Transverse colon (tissue), 4 donors: ENCODE data around the gene GARS1. TPM values are rescaled to one million over a fixed set of nuclear protein-coding genes. Genes with fewer than 3 reads are reported as not detected.

ENCODE experiments used
- DNase-seq: peaks from one replicate; pipeline ENCODE4 v3.0.0-alpha.2; 2019
- H3K27ac ChIP-seq, 4 donors: fragments of 200-600 bp; sonication (generic); 2 replicates each; pipeline ENCODE4 v1.5.1; 2016 to 2018; ENCODE audit warnings: inconsistent platforms in 4 of 4
- H3K27me3 ChIP-seq: fragments of 200-600 bp; sonication (generic); 2 replicates; pipeline ENCODE4 v1.5.1; 2017; ENCODE audit warnings: inconsistent platforms
- H3K36me3 ChIP-seq, 4 donors: fragments of 200-600 bp; sonication (generic); 2 replicates each; pipeline ENCODE4 v1.5.1; 2017 to 2019; ENCODE audit warnings: inconsistent platforms in 4 of 4
- H3K4me1 ChIP-seq, 4 donors: fragments of 200-600 bp; sonication (generic); 2 replicates each; pipeline ENCODE4 v1.5.1; 2017 to 2020; ENCODE audit warnings: inconsistent platforms in 4 of 4
- H3K4me3 ChIP-seq, 4 donors: fragments of 200-600 bp; sonication (generic); 1 replicate in 1 of 4; 2 replicates in 3 of 4; pipeline versions ENCODE4 v1.5.1 to v1.6.1; 2017 to 2019; ENCODE audit warnings: inconsistent platforms in 4 of 4
- H3K9me3 ChIP-seq, 2 donors: fragments of 200-600 bp; sonication (generic); 2 replicates each; pipeline ENCODE4 v1.5.1; 2017 to 2019; ENCODE audit warnings: inconsistent platforms in 2 of 2
- EP300 ChIP-seq: sonication (generic); formaldehyde crosslinking; IDR thresholded peaks from one replicate; pipeline ENCODE4 v1.6.1; 2017; ENCODE audit warnings: antibody characterized with exemption, low read depth
- POLR2A ChIP-seq: fragments of 450-650 bp; IDR thresholded peaks from one replicate; pipeline ENCODE4 v1.6.1; 2016; ENCODE audit warnings: antibody characterized with exemption, mild to moderate bottlenecking, moderate library complexity
- POLR2AphosphoS5 ChIP-seq, 3 donors: sonication (generic); formaldehyde crosslinking; IDR thresholded peaks; one replicate each; pipeline ENCODE4 v1.6.1; 2016; ENCODE audit warnings: antibody characterized with exemption in 3 of 3
- WGBS, 2 donors: methylation state at CpG; one replicate each; pipeline ENCODE4 v1.1.5; 2018; ENCODE audit warnings: low coverage in 1 of 2; 5-methylcytosine and 5-hydroxymethylcytosine counted together
- in situ Hi-C, 4 donors: fragments of 200-750 bp; cut with MboI; loops; one replicate each; pipeline versions ENCODE4 v1.15.0 to v1.15.1; 2017; ENCODE audit warnings: low sequenced_read_pairs in 3 of 4, low pct_ligation_motif_present in 1 of 4, low pct_unique_long_range_greater_than_20kb in 1 of 4
- intact Hi-C: fragments of 100-400 bp; cut with DNase I; formaldehyde crosslinking; loops from one replicate; pipeline ENCODE4 v1.15.1; 2023; ENCODE audit warnings: low total_unique reads
- total RNA-seq, 4 donors: library from RNA; depleted of rRNA; stranded (reverse); fragments of >200 nt; gene quantifications; one replicate each; pipeline ENCODE4 v1.1.0, GENCODE V29; 2016
- TF ChIP-seq, protein P1 (sequence below), 5 experiments: fragments of 200-600 bp in 3 of 5; fragments of 450-650 bp in 2 of 5; sonication (generic) in 3 of 5; IDR thresholded peaks; 1 replicate in 2 of 5; 2 replicates in 3 of 5; pipeline ENCODE4 v1.5.1; 2016 to 2017; ENCODE audit warnings: antibody characterized with exemption in 5 of 5, inconsistent platforms in 3 of 5, mild to moderate bottlenecking in 2 of 5, moderate library complexity in 1 of 5

The GARS1 gene
- 10 to 100 TPM; 20.6 to 69.4 (median 34.5) TPM for total RNA-seq

- Histone ChIP-seq H3K9me3 (no peaks in the 10 kb centered on the region), H3K27me3 (no peaks in the 10 kb centered on the region), H3K27ac (peak within 1 kb of the TSS; percentile 92 to 97 (median 94)), H3K4me3 (peak within 1 kb of the TSS; percentile 73 to 99 (median 82)), H3K36me3 (peaks cover 0 to 8% (median under 1%) of the 10 kb centered on the region in 4 donors), H3K4me1 (peaks cover 6 to 30% (median 27%) of the 10 kb centered on the region in 4 donors)
- TF ChIP-seq POLR2A (peak; percentile 92), POLR2AphosphoS5 (IDR thresholded peaks at IDR 0.05) (peak; percentile 90 to 96 (median 95)), EP300 (no peak)
- TF ChIP-seq, protein P1, sequence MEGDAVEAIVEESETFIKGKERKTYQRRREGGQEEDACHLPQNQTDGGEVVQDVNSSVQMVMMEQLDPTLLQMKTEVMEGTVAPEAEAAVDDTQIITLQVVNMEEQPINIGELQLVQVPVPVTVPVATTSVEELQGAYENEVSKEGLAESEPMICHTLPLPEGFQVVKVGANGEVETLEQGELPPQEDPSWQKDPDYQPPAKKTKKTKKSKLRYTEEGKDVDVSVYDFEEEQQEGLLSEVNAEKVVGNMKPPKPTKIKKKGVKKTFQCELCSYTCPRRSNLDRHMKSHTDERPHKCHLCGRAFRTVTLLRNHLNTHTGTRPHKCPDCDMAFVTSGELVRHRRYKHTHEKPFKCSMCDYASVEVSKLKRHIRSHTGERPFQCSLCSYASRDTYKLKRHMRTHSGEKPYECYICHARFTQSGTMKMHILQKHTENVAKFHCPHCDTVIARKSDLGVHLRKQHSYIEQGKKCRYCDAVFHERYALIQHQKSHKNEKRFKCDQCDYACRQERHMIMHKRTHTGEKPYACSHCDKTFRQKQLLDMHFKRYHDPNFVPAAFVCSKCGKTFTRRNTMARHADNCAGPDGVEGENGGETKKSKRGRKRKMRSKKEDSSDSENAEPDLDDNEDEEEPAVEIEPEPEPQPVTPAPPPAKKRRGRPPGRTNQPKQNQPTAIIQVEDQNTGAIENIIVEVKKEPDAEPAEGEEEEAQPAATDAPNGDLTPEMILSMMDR (IDR thresholded peaks at IDR 0.05), result no peak
- intact Hi-C loops (no loop called here), in situ Hi-C loops (no loop called here)
- WGBS, 2 donors, result 0 to 1% methylated on average over 12 to 57 of the region's 84 CpGs
- DNase-seq, result peak; percentile 91
These were observed at the start of gene GARS1 for GRCh38 chr7:30594540-30595435. GARS1 (plus strand) TSS chr7:30594878; CDS start chr7:30594922, 44 bp downstream.

- peaks cover 2 to 4% (median 3%) of the 10 kb centered on the region in 4 donors for H3K4me1 ChIP-seq
- H3K4me3 ChIP-seq, result no peak overlapping the region
- intact Hi-C loops, result no loop called here
- 69 to 75% methylated on average over 2 to 5 of the region's 5 CpGs for WGBS, 2 donors
- in situ Hi-C loops, result no loop called here
- H3K27ac ChIP-seq, result no peak overlapping the region
- no peaks in the 10 kb centered on the region for H3K27me3 ChIP-seq
- TF ChIP-seq POLR2AphosphoS5 (IDR thresholded peaks at IDR 0.05) (no peak), EP300 (no peak), POLR2A (no peak)
- TF ChIP-seq, protein P1 (IDR thresholded peaks at IDR 0.05), result no peak
- no peak for DNase-seq
- no peaks in the 10 kb centered on the region for H3K9me3 ChIP-seq
- H3K36me3 ChIP-seq, result no peaks in the 10 kb centered on the region
These were observed 48.7 kb upstream of the GARS1 start for GRCh38 chr7:30545791-30546555.

- no peak for TF ChIP-seq POLR2AphosphoS5 (IDR thresholded peaks at IDR 0.05)
- TF ChIP-seq, protein P1 (IDR thresholded peaks at IDR 0.05), result no peak
- TF ChIP-seq EP300, result no peak
- TF ChIP-seq POLR2A, result no peak
- in situ Hi-C loops, result no loop called here
- Histone ChIP-seq H3K4me1 (peaks cover 2 to 9% (median 4%) of the 10 kb centered on the region in 4 donors), H3K27ac (no peak overlapping the region), H3K27me3 (no peaks in the 10 kb centered on the region), H3K9me3 (no peaks in the 10 kb centered on the region), H3K36me3 (no peaks in the 10 kb centered on the region), H3K4me3 (no peak overlapping the region)
- 91% methylated on average over 4 of the region's 4 CpGs; no CpG with 5 or more reads in 1 of the 2 donors for WGBS, 2 donors
- intact Hi-C loops, result no loop called here
- no peak for DNase-seq
These were observed 48.1 kb upstream of the GARS1 start for GRCh38 chr7:30546596-30546995.

GRCh38 chr7:30548845-30549244, 45.8 kb upstream of the GARS1 start:
- Histone ChIP-seq H3K27me3 (no peaks in the 10 kb centered on the region), H3K4me1 (peaks cover 2 to 9% (median 4%) of the 10 kb centered on the region in 4 donors), H3K27ac (no peak overlapping the region), H3K36me3 (no peaks in the 10 kb centered on the region), H3K9me3 (no peaks in the 10 kb centered on the region), H3K4me3 (no peak overlapping the region)
- DNase-seq, result peak; percentile 71
- TF ChIP-seq, protein P1 (IDR thresholded peaks at IDR 0.05), result peak; percentile 75 to 85 (median 84)
- TF ChIP-seq POLR2A, result no peak
- TF ChIP-seq POLR2AphosphoS5 (IDR thresholded peaks at IDR 0.05), result no peak
- no peak for TF ChIP-seq EP300
- intact Hi-C loops, result no loop called here
- 13 to 26% methylated on average over 6 of the region's 6 CpGs for WGBS, 2 donors
- in situ Hi-C loops, result no loop called here
